HepG2 (cell line): ENCODE measurements around the gene TPM2. TPM values are rescaled to one million over a fixed set of nuclear protein-coding genes. Genes with fewer than 3 reads are reported as not detected.

Experiments
- ATAC-seq: fragments of 200-7000 bp; cut with Tn5 transposase; 3 replicates; pipeline ENCODE4 v1.9.1; 2020; ENCODE audit warnings: mild to moderate bottlenecking, moderate library complexity
- BruUV-seq: library from RNA; stranded (reverse); fragments of 400-500 nt; replicated peaks from 2 replicates; lab custom pipeline; 2021; lab: Mats Ljungman, UMichigan
- CTCF ChIA-PET: fragments of 300-600 bp; formaldehyde crosslinking; extraction: SDS; loops from one replicate; lab custom pipeline; 2021; ENCODE audit warnings: low total read pairs, inconsistent platforms, low intra/inter-chr PET ratio; lab: Yijun Ruan, JAX
- POLR2A ChIA-PET: fragments of 350-600 bp; sonication (Branson Sonifier 250); formaldehyde crosslinking; loops from one replicate; lab custom pipeline; 2020; ENCODE audit warnings: antibody characterized with exemption, inconsistent platforms; lab: Yijun Ruan, JAX
- DNase-seq: peaks from one replicate; pipeline ENCODE4 v3.0.0-alpha.2; 2015; ENCODE audit warnings: low spot score
- FAIRE-seq: peaks from 3 replicates; lab custom pipeline; 2011; peaks lifted over from hg19 to GRCh38; lab: Jason Lieb, UNC
- H2AFZ ChIP-seq: one replicate; pipeline ENCODE4 v1.6.1; 2011; ENCODE audit warnings: low read length, inconsistent platforms
- H3K27ac ChIP-seq: fragments of 300-600 bp; 3 replicates; pipeline ENCODE4 v1.8.0; 2011; ENCODE audit warnings: mixed run types, mild to moderate bottlenecking, mixed read lengths, low read length, inconsistent platforms; ENCODE audit not compliant: insufficient read depth; ENCODE audit errors: extremely low read length
- H3K27me3 ChIP-seq, 2 experiments: fragments of 200-600 bp in 1 of 2; 2 replicates in 1 of 2; 3 replicates in 1 of 2; pipeline versions ENCODE4 v1.6.0 to v1.8.0; 2011; ENCODE audit warnings: low read length in 2 of 2, mild to moderate bottlenecking in 2 of 2, moderate library complexity in 2 of 2, inconsistent platforms in 1 of 2; ENCODE audit not compliant: insufficient read depth in 2 of 2, control insufficient read depth in 1 of 2
- H3K36me3 ChIP-seq, 2 experiments: fragments of 200-600 bp in 1 of 2; replicated peaks in 1 of 2; 2 replicates in 1 of 2; 3 replicates in 1 of 2; pipeline versions ENCODE4 v1.5.1 to v1.8.0; 2011; ENCODE audit warnings: low read length in 2 of 2, inconsistent platforms in 1 of 2; ENCODE audit not compliant: insufficient read depth in 2 of 2, control insufficient read depth in 1 of 2
- H3K4me1 ChIP-seq: 2 replicates; pipeline ENCODE4 v1.5.1; 2012; ENCODE audit warnings: low read length, inconsistent platforms; ENCODE audit not compliant: insufficient read depth
- H3K4me2 ChIP-seq: 2 replicates; pipeline ENCODE4 v1.6.0; 2011; ENCODE audit warnings: low read depth, low read length, inconsistent platforms
- H3K4me3 ChIP-seq, 3 experiments: fragments of 200-600 bp in 1 of 3; sonication (generic), shearing (Covaris generic) in 1 of 3; replicated peaks in 1 of 3; 2 replicates each; pipeline ENCODE4 v1.5.1; 2011 to 2016; ENCODE audit warnings: low read length in 3 of 3, inconsistent platforms in 2 of 3, low read depth in 2 of 3, mild to moderate bottlenecking in 2 of 3, control low read depth in 1 of 3, mixed read lengths in 1 of 3; ENCODE audit not compliant: insufficient read depth in 1 of 3
- H3K79me2 ChIP-seq: one replicate; pipeline ENCODE4 v1.6.1; 2011; ENCODE audit warnings: low read length, inconsistent platforms; ENCODE audit not compliant: insufficient read depth
- H3K9ac ChIP-seq: 2 replicates; pipeline ENCODE4 v1.6.0; 2011; ENCODE audit warnings: mild to moderate bottlenecking, low read depth, low read length, inconsistent platforms; ENCODE audit not compliant: insufficient read depth
- H3K9me3 ChIP-seq: 2 replicates; pipeline ENCODE4 v1.5.1; 2012; ENCODE audit warnings: mild to moderate bottlenecking, low read length
- H4K20me1 ChIP-seq: 2 replicates; pipeline ENCODE4 v1.6.0; 2011; ENCODE audit warnings: inconsistent platforms, mild to moderate bottlenecking, low read length, moderate library complexity; ENCODE audit not compliant: insufficient read depth
- BRF2 ChIP-seq: sonication (generic); formaldehyde crosslinking; IDR thresholded peaks from 2 replicates; pipeline ENCODE4 v1.8.1; 2022; ENCODE audit warnings: mild to moderate bottlenecking, missing genetic modification reagents
- RELA ChIP-seq: sonication (generic); formaldehyde crosslinking; IDR thresholded peaks from 2 replicates; pipeline ENCODE4 v1.4.0; 2020; ENCODE audit warnings: missing genetic modification reagents
- SRSF4 ChIP-seq: fragments of 200-400 bp; formaldehyde crosslinking; IDR thresholded peaks from one replicate; pipeline ENCODE4 v1.6.1; 2018; ENCODE audit warnings: mild to moderate bottlenecking, low read depth, low read length, moderate library complexity; ENCODE audit not compliant: poor library complexity, severe bottlenecking
- TAF15 ChIP-seq: fragments of 200-400 bp; formaldehyde crosslinking; IDR thresholded peaks from one replicate; pipeline ENCODE4 v1.6.1; 2018; ENCODE audit warnings: mild to moderate bottlenecking, low read depth, low read length; ENCODE audit not compliant: poor library complexity, severe bottlenecking
- ZC3H13 ChIP-seq: sonication (generic); formaldehyde crosslinking; IDR thresholded peaks from 2 replicates; pipeline ENCODE4 v1.8.1; 2023; ENCODE audit warnings: mild to moderate bottlenecking, missing genetic modification reagents, moderate library complexity
- ZFAT ChIP-seq: sonication (generic); formaldehyde crosslinking; conservative IDR thresholded peaks from 2 replicates; pipeline ENCODE4 v1.8.1; 2023; ENCODE audit warnings: missing genetic modification reagents, inconsistent platforms
- ZMYM4 ChIP-seq: sonication (generic); formaldehyde crosslinking; IDR thresholded peaks from 2 replicates; pipeline ENCODE4 v1.8.1; 2023; ENCODE audit warnings: mild to moderate bottlenecking, missing genetic modification reagents
- ZNF251 ChIP-seq: sonication (generic); formaldehyde crosslinking; IDR thresholded peaks from 2 replicates; pipeline ENCODE4 v1.9.0; 2021; ENCODE audit warnings: mild to moderate bottlenecking, missing genetic modification reagents
- ZNF329 ChIP-seq: sonication (generic); formaldehyde crosslinking; IDR thresholded peaks from 2 replicates; pipeline ENCODE4 v1.9.0; 2021; ENCODE audit warnings: low read depth, mild to moderate bottlenecking, missing genetic modification reagents
- ZNF589 ChIP-seq: sonication (generic); formaldehyde crosslinking; conservative IDR thresholded peaks from 2 replicates; pipeline ENCODE4 v1.8.0; 2022; ENCODE audit warnings: mild to moderate bottlenecking, moderate library complexity, missing genetic modification reagents
- ZNF749 ChIP-seq: sonication (generic); formaldehyde crosslinking; IDR thresholded peaks from 2 replicates; pipeline ENCODE4 v1.8.0; 2022; ENCODE audit warnings: mild to moderate bottlenecking, missing genetic modification reagents, moderate library complexity, borderline replicate concordance
- ZNF775 ChIP-seq: sonication (generic); formaldehyde crosslinking; IDR thresholded peaks from 2 replicates; pipeline ENCODE4 v1.4.0; 2020; ENCODE audit warnings: missing genetic modification reagents, mild to moderate bottlenecking, moderate library complexity, borderline replicate concordance
- WGBS: methylation state at CpG from one replicate; pipeline ENCODE4 v1.1.6; 2017; ENCODE audit warnings: low lambda C conversion rate; 5-methylcytosine and 5-hydroxymethylcytosine counted together
- in situ Hi-C: cut with HindIII; loops from 2 replicates; pipeline ENCODE4 v1.10.0; 2017; ENCODE audit warnings: low pct_unique_long_range_greater_than_20kb; ENCODE audit not compliant: extremely low pct_ligation_motif_present
- intact Hi-C: fragments of 100-400 bp; cut with micrococcal nuclease; formaldehyde crosslinking; loops from one replicate; pipeline ENCODE4 v1.10.0; 2022; ENCODE audit not compliant: unreplicated experiment
- polyA plus RNA-seq, 8 experiments: library from polyadenylated mRNA; depleted of rRNA in 3 of 8; stranded (reverse) in 7 of 8; unstranded in 1 of 8; fragments of >200 nt; fragmentation: Illumina TruSeq in 4 of 8; extraction: Trizol in 4 of 8; gene quantifications; 2 replicates each; pipeline versions ENCODE4 v1.2.1 to v1.2.3, GENCODE V29; 2011 to 2016; ENCODE audit warnings: low read depth in 4 of 8, missing spikeins in 1 of 8, mixed read lengths in 1 of 8; ENCODE audit not compliant: insufficient read depth in 1 of 8
- total RNA-seq, 5 experiments: library from RNA; depleted of rRNA; stranded (reverse); fragments of >200 nt; fragmentation: Illumina TruSeq; extraction: Trizol; gene quantifications; 2 replicates each; pipeline ENCODE4 v1.2.3, GENCODE V29; 2016; ENCODE audit warnings: low read depth in 1 of 5
- TF ChIP-seq, protein P1 (sequence below): IDR thresholded peaks from 2 replicates; pipeline ENCODE4 v1.6.1; 2018; ENCODE audit warnings: missing genetic modification reagents

The TPM2 gene
- total and polyA plus RNA-seq, 2 of the 13 experiments (the other 11 are each of a cell fraction or from before 2014, with no cell fraction given) = 3.1 to 10.7 TPM

GRCh38 chr9:35687306-35687705 lies 2.4 kb downstream of the TPM2 start:
- H3K79me2 ChIP-seq = no peaks in the 10 kb centered on the region
- in situ Hi-C loops = no loop called here
- H3K9me3 ChIP-seq = no peaks in the 10 kb centered on the region
- peaks cover 63% of the 10 kb centered on the region for H3K4me1 ChIP-seq
- CTCF ChIA-PET = no interaction called here
- WGBS = 75% methylated on average over 2 of the region's 2 CpGs
- no peak for ATAC-seq
- H4K20me1 ChIP-seq = no peaks in the 10 kb centered on the region
- no peak for FAIRE-seq
- H3K4me2 ChIP-seq = no peak overlapping the region
- H3K27ac ChIP-seq = no peak overlapping the region
- no peaks in the 10 kb centered on the region for H3K27me3 ChIP-seq
- intact Hi-C loops = no loop called here
- no peak overlapping the region for H3K4me3 ChIP-seq
- DNase-seq = peak; percentile 27
- POLR2A ChIA-PET = interaction anchor here (0.7 to 6.1 kb wide), 4 partner anchors 8 to 28 kb away, joined by 3 to 68 read pairs (median 9); partner anchors contain the start of genes CCDC107 and RMRP
- H2AFZ ChIP-seq = no peak overlapping the region
- no peaks in the 10 kb centered on the region for H3K36me3 ChIP-seq
- BruUV-seq = no TSS peak
- TF ChIP-seq ZNF329 (CRISPR knock-in tag) = no peak
- TF ChIP-seq ZNF775 (CRISPR knock-in tag) = no peak
- TF ChIP-seq ZMYM4 = no peak
- TF ChIP-seq ZNF251 (CRISPR knock-in tag) = no peak
- no peak for TF ChIP-seq ZFAT
- no peak for TF ChIP-seq ZC3H13 (CRISPR knock-in tag)
- no peak for TF ChIP-seq RELA
- no peak for TF ChIP-seq ZNF749 (CRISPR knock-in tag)
- TF ChIP-seq BRF2 (CRISPR knock-in tag) = no peak
- TF ChIP-seq TAF15 = no peak
- TF ChIP-seq ZNF589 (CRISPR knock-in tag) = no peak
- no peak for TF ChIP-seq SRSF4
- TF ChIP-seq, protein P1, sequence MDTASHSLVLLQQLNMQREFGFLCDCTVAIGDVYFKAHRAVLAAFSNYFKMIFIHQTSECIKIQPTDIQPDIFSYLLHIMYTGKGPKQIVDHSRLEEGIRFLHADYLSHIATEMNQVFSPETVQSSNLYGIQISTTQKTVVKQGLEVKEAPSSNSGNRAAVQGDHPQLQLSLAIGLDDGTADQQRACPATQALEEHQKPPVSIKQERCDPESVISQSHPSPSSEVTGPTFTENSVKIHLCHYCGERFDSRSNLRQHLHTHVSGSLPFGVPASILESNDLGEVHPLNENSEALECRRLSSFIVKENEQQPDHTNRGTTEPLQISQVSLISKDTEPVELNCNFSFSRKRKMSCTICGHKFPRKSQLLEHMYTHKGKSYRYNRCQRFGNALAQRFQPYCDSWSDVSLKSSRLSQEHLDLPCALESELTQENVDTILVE (CRISPR knock-in tag) = no peak
- H3K9ac ChIP-seq = no peak overlapping the region
